ENCODE measurements around the gene TRPV3.

GRCh38 chr17:3469529-3469928 lies 88.1 kb downstream of the TRPV3 start:
- TF ChIP-seq CTCF (conservative IDR thresholded peaks at IDR 0.05; ENCODE audit: low read depth, low read length), result no peak
- no peak for TF ChIP-seq EZH2 (IDR thresholded peaks at IDR 0.05; ENCODE audit: low read length, unreplicated experiment)
